Measurements from ENCODE around the gene MEIS2. TPM values are rescaled to one million over a fixed set of nuclear protein-coding genes. Genes with fewer than 3 reads are reported as not detected.
A peak's percentile ranks its signal among the peaks of the same experiment; 100 is the strongest.

Gene MEIS2
- total and polyA plus RNA-seq, 8 donors, result 3.9 to 77.7 (median 25.9) TPM

DNA sequence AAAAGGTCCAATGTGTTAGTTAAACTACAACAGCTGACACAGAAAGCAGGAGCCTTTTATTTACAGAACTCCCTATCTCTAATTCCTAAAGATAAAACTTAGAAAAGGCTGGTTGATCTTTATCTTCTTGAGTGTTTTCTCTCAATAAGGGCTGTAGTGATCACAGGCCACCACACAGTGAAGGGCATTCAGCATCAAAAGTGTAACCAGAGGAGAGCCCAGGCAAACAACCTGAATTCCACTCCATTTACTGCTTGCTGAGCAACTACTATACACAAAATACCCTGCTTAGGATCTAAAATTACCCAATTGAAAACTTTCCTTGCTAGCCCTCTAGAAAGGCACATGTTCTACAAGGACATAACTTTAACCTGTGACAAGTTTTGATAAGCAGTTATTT lies 122.7 kb downstream of the MEIS2 start:
- TF ChIP-seq EP300 (IDR thresholded peaks at IDR 0.05) (no peak), CTCF (IDR thresholded peaks at IDR 0.05) (no peak), POLR2AphosphoS5 (IDR thresholded peaks at IDR 0.05) (no peak), POLR2A (IDR thresholded peaks at IDR 0.05) (no peak)
- intact Hi-C loops (cut with DNase I; ENCODE audit: low total_unique reads), result no loop called here
- no peaks in the 10 kb centered on the region for H3K36me3 ChIP-seq
- no peaks in the 10 kb centered on the region for H3K9me3 ChIP-seq
- peak overlapping the region in 2 of 5 donors; percentile 14 to 38 for H3K27ac ChIP-seq
- DNase-seq, result no peak
- H3K4me1 ChIP-seq, result peaks cover 0 to 14% (median 9%) of the 10 kb centered on the region in 4 donors
- H3K27me3 ChIP-seq, result no peaks in the 10 kb centered on the region
- no peak overlapping the region for H3K4me3 ChIP-seq

DNA sequence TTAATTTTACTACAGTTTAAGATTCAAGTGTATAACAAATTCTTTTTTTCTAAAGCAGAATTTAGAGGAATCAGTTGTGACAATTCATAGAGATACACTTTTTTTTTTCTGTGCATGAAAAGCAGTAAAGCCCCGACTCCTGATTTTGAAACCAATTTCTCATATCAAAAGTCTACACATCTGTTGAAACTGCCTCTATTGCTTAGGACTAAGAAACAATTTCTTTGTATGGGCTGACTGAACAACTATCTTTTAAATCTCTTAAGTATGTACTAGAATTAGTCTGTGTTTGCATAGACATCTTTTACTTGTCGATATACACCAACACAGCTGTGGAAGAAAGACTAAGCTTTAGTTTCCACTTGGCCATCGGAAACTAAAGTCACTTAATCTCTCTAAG lies 127.6 kb downstream of the MEIS2 start:
- 53 to 92% (median 88%) methylated on average over 3 of the region's 3 CpGs for WGBS, 5 donors

DNA sequence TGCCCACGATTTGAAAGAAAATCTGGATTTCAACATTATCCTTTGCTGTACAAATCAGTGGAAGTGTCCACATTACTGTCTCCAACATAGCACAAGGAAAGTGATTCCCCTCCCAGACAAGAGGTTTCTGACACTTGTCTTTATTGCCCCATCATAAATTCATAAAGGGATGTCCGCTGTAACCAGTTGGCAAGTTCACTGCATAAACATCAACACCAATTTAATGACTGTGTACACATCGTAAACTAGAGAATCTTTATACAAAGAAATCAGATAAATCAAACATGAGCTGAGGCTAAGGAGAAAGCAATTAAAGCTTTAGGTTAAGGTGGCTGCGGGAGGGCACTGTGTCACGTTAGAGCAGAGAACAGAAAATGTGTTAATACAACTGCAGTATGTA lies 129.8 kb downstream of the MEIS2 start:
- no peak for DNase-seq
- H3K9me3 ChIP-seq, result no peaks in the 10 kb centered on the region
- peaks cover 0 to 21% (median 2%) of the 10 kb centered on the region in 4 donors for H3K4me1 ChIP-seq
- no peaks in the 10 kb centered on the region for H3K36me3 ChIP-seq
- no peak overlapping the region for H3K27ac ChIP-seq
- TF ChIP-seq POLR2A (IDR thresholded peaks at IDR 0.05) (no peak), EP300 (IDR thresholded peaks at IDR 0.05) (no peak), POLR2AphosphoS5 (IDR thresholded peaks at IDR 0.05) (no peak), CTCF (IDR thresholded peaks at IDR 0.05) (no peak)
- intact Hi-C loops (cut with DNase I; ENCODE audit: low total_unique reads), result no loop called here
- WGBS, 5 donors, result 82 to 92% (median 91%) methylated on average over 5 of the region's 5 CpGs
- H3K27me3 ChIP-seq, result no peaks in the 10 kb centered on the region
- H3K4me3 ChIP-seq, result no peak overlapping the region

More for the DNA sequence above, 127.6 kb downstream of the MEIS2 start:
- TF ChIP-seq POLR2A (IDR thresholded peaks at IDR 0.05) (no peak), POLR2AphosphoS5 (IDR thresholded peaks at IDR 0.05) (no peak), EP300 (IDR thresholded peaks at IDR 0.05) (no peak), CTCF (IDR thresholded peaks at IDR 0.05) (no peak)
- no peaks in the 10 kb centered on the region for H3K27me3 ChIP-seq
- H3K9me3 ChIP-seq, result no peaks in the 10 kb centered on the region
- no peaks in the 10 kb centered on the region for H3K36me3 ChIP-seq
- no peak overlapping the region for H3K4me3 ChIP-seq
- peaks cover 0 to 16% (median 4%) of the 10 kb centered on the region in 4 donors for H3K4me1 ChIP-seq
- H3K27ac ChIP-seq, result no peak overlapping the region
- DNase-seq, result no peak
- intact Hi-C loops (cut with DNase I; ENCODE audit: low total_unique reads), result no loop called here

DNA sequence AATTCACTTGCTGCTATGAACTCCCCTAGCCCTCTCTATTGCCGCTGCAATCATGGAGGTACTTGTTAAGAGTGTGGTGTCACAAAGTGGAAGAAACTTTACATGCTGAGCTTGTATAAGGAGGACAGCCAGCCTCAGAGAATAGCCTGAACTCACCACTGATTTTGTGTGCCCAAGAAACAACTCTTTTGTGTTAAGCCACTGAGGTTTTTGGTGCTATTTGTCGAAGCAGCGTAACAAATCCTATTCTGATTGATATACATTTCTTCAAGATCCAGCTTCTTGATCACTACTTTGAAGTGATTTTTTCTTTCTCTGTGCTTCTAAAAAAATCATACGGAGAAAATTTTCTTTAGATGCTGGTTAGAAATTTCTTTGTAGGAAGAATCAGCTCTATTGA lies 132.4 kb downstream of the MEIS2 start:
- no peak overlapping the region for H3K27ac ChIP-seq
- intact Hi-C loops (cut with DNase I; ENCODE audit: low total_unique reads), result no loop called here
- H3K4me3 ChIP-seq, result no peak overlapping the region
- H3K27me3 ChIP-seq, result no peaks in the 10 kb centered on the region
- peaks cover 0 to 29% (median 6%) of the 10 kb centered on the region in 4 donors for H3K4me1 ChIP-seq
- TF ChIP-seq POLR2AphosphoS5 (IDR thresholded peaks at IDR 0.05), result no peak
- TF ChIP-seq EP300 (IDR thresholded peaks at IDR 0.05), result no peak
- no peak for TF ChIP-seq POLR2A (IDR thresholded peaks at IDR 0.05)
- no peak for TF ChIP-seq CTCF (IDR thresholded peaks at IDR 0.05)
- no peaks in the 10 kb centered on the region for H3K36me3 ChIP-seq
- WGBS, 5 donors, result 94 to 97% (median 97%) methylated on average over 4 of the region's 4 CpGs
- DNase-seq, result no peak
- H3K9me3 ChIP-seq, result no peaks in the 10 kb centered on the region

Measured in stomach (tissue), 9 donors.